Measurements from ENCODE around the gene GPR17. TPM values are rescaled to one million over a fixed set of nuclear protein-coding genes. Genes with fewer than 3 reads are reported as not detected.

Gene GPR17
- total RNA-seq, 1 donor from 2014 or later: 6.4 TPM

DNA sequence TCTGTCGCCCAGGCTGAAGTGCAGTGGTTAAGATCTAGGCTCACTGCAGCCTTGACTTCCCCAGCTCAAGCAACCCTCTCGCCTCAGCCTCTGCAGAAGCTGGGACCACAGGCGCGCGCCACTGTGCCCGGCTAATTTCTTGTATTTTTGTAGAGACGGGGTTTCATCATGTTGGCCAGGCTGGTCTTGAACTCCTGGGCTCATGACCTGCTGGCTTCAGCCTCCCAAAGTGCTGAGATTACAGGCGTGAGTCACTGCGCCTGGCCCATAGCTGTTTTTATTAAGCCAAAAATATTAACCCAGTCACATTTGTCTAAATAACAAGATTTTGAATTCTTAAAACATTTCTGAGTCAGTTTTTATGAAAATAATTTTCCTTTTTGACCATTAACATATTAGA lies 49.0 kb downstream of the GPR17 start:
- H3K4me1 Mint-ChIP-seq: peaks cover under 1% of the 10 kb centered on the region
- no peak for DNase-seq (ENCODE audit: low read depth, low spot score)
- no peak overlapping the region for H3K4me3 Mint-ChIP-seq
- TF ChIP-seq, protein P1, sequence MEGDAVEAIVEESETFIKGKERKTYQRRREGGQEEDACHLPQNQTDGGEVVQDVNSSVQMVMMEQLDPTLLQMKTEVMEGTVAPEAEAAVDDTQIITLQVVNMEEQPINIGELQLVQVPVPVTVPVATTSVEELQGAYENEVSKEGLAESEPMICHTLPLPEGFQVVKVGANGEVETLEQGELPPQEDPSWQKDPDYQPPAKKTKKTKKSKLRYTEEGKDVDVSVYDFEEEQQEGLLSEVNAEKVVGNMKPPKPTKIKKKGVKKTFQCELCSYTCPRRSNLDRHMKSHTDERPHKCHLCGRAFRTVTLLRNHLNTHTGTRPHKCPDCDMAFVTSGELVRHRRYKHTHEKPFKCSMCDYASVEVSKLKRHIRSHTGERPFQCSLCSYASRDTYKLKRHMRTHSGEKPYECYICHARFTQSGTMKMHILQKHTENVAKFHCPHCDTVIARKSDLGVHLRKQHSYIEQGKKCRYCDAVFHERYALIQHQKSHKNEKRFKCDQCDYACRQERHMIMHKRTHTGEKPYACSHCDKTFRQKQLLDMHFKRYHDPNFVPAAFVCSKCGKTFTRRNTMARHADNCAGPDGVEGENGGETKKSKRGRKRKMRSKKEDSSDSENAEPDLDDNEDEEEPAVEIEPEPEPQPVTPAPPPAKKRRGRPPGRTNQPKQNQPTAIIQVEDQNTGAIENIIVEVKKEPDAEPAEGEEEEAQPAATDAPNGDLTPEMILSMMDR (conservative IDR thresholded peaks at IDR 0.05): no peak
- H3K27me3 Mint-ChIP-seq (ENCODE audit: low read depth): no peaks in the 10 kb centered on the region
- peaks cover 10% of the 10 kb centered on the region for H3K36me3 Mint-ChIP-seq (ENCODE audit: low read depth)
- H3K27ac Mint-ChIP-seq (ENCODE audit: unreplicated experiment): no peak overlapping the region
- peaks cover 12% of the 10 kb centered on the region for H3K9me3 Mint-ChIP-seq

DNA sequence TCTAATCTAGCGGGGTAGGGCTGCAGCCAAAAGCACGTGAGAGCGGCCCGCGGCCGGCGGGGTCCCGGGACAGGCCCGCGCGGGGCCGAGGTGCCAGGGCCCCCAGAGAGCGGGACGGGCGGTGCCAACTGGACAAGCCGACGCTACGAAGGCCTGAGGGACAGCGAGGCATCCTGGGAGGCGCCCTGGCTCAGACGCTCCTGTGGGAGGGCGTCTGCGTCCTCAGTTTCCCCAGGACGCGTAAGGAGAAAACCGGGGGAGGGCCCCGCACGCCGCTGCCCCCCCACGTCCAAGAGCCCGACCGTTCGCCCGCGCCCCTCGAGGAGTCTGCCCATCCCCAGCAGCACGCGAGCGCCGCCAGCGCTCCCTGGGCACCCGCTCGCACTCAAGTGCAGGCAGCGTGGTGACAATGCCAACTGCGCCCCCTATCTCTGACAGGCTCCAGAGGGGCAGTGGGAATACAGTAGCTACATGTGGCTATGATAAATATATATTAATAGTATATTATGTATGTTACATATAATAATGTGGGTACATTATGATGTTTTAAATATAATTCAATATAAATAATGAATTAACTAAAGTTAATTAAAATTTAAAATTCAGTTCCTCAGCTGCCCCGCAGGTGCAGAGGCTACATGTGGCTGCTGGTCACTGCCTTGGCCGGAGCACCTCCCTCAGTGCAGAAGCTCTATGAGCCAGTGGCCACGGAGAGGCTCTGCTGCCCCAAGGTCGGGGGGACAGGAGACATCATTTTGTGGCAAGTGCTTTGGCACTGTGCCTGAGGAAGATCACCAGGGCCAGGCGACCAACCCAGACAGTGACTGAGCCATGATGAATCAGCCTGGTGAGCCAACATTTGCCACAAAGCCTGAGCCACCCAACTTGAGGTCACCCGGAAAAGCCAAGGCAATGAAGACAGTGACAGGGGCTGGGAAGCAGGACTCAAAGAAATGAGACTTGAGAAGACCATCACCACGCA lies 49.8 kb downstream of the GPR17 start:
- TF ChIP-seq, protein P1 (conservative IDR thresholded peaks at IDR 0.05): peak; percentile 53

GRCh38 chr2:127697482-127698180 lies 51.7 kb downstream of the GPR17 start:
- Mint-ChIP-seq H3K27me3 (ENCODE audit: low read depth) (no peaks in the 10 kb centered on the region), H3K4me1 (peaks cover 19% of the 10 kb centered on the region), H3K9me3 (no peaks in the 10 kb centered on the region), H3K36me3 (ENCODE audit: low read depth) (peaks cover 2% of the 10 kb centered on the region), H3K4me3 (peak overlapping the region; percentile 64), H3K27ac (ENCODE audit: unreplicated experiment) (no peak overlapping the region)
- DNase-seq (ENCODE audit: low read depth, low spot score): no peak
- TF ChIP-seq, protein P1 (conservative IDR thresholded peaks at IDR 0.05): no peak

More for the DNA sequence above, 49.8 kb downstream of the GPR17 start:
- Mint-ChIP-seq H3K9me3 (peaks cover 12% of the 10 kb centered on the region), H3K4me1 (peaks cover 8% of the 10 kb centered on the region), H3K4me3 (no peak overlapping the region), H3K27ac (ENCODE audit: unreplicated experiment) (peak overlapping the region; percentile 27), H3K36me3 (ENCODE audit: low read depth) (peaks cover 10% of the 10 kb centered on the region), H3K27me3 (ENCODE audit: low read depth) (no peaks in the 10 kb centered on the region)
- peak; percentile 50 for DNase-seq (ENCODE audit: low read depth, low spot score)

GRCh38 chr2:127698553-127699355 lies 52.8 kb downstream of the GPR17 start:
- H3K4me3 Mint-ChIP-seq: peak overlapping the region; percentile 73
- H3K36me3 Mint-ChIP-seq (ENCODE audit: low read depth): peaks cover 2% of the 10 kb centered on the region
- H3K27me3 Mint-ChIP-seq (ENCODE audit: low read depth): no peaks in the 10 kb centered on the region
- peaks cover 22% of the 10 kb centered on the region for H3K4me1 Mint-ChIP-seq
- H3K27ac Mint-ChIP-seq (ENCODE audit: unreplicated experiment): peak overlapping the region; percentile 83
- H3K9me3 Mint-ChIP-seq: no peaks in the 10 kb centered on the region
- no peak for DNase-seq (ENCODE audit: low read depth, low spot score)
- TF ChIP-seq, protein P1 (conservative IDR thresholded peaks at IDR 0.05): no peak
